ENCODE results near the gene USP5. TPM values are rescaled to one million over a fixed set of nuclear protein-coding genes. Genes with fewer than 3 reads are reported as not detected.

Gene USP5
- total RNA-seq, 1 experiment from 2014 or later: 175 TPM

DNA sequence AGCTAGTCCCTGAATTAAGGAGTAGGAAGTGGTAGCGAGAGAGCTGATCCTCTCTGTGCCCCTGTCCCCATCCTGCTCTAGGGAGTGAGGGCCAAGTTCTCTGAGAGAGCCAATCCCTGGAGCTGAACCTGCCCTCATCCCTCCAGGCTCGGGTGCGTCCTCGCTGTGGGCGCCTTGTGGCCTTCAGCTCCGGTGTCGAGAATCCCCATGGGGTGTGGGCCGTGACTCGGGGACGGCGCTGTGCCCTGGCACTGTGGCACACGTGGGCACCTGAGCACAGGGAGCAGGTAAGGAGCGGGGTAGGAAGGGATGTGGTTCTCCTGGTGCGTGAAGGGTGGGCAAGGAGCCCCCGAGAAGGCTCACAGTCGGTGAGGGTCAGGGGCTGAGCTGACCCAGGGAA lies 13.1 kb upstream of the USP5 start:
- ATAC-seq: no peak
- CTCF ChIA-PET: interaction anchor here (1.2 kb wide), 1 partner anchor 33 kb away, joined by 4 read pairs; no protein-coding TSS in a partner anchor

DNA sequence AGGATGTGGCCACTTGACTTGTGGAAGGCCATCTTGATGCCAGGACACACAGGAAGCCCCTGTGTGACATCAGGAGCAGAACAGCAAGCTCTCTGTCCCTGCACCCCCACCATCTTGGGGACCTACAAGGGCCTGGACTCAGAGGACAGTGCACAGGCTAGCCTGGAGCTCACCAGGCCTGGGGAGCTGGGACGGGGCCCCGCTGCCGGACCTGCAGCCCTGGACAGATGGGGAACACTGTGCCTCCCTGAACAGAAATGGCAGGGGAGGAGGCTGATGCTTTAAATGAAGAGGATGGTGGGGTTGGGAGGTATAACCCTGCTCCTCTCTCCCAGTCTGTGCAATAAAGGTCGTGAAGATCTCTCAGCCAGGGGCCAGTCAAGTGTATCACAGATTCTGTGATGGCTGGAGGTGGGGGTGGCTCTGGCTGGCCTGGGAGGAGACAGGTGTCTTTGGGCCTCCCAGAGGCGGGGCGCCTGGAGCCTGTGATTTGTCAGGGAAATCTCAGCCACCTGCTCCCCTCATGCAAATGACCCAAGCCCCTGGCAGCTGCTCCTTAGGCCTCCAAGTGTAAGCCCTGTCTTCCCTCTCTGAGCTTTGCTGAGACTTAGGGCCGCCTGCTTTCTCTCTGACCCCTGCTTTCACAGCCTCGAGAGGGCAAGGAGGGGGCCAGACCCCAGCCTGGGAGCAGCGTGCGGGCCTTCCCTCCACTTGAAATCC lies 12.3 kb upstream of the USP5 start:
- Histone ChIP-seq H3K9me2 (ENCODE audit: insufficient read depth) (no peaks in the 10 kb centered on the region), H2AFZ (ENCODE audit: low read depth, low read length, poor library complexity, severe bottlenecking) (no peak overlapping the region), H4K20me1 (ENCODE audit: insufficient read depth) (no peaks in the 10 kb centered on the region), H3K27ac (ENCODE audit: low read depth, low read length) (no peak overlapping the region), H3K9me3 (ENCODE audit: control insufficient read depth in 1 of 2, insufficient read depth in 1 of 2, low read depth in 1 of 2, low read length in 2 of 2) (no peaks in the 10 kb centered on the region), H3K4me2 (ENCODE audit: low read length) (no peak overlapping the region), H3K79me2 (ENCODE audit: insufficient read depth, low read length) (no peaks in the 10 kb centered on the region), H3K4me1 (ENCODE audit: control insufficient read depth in 1 of 2, insufficient read depth in 2 of 2, low read length in 2 of 2) (peaks cover 0 to 14% of the 10 kb centered on the region in 2 experiments; a peak in 2 of 4 replicates), H3K4me3 (replicated peaks in 1 of 2; ENCODE audit: low read depth in 1 of 2, low read length in 2 of 2) (no peak overlapping the region), H3K9ac (ENCODE audit: low read length) (no peak overlapping the region), H3K27me3 (ENCODE audit: insufficient read depth, low read length) (no peaks in the 10 kb centered on the region), H3K36me3 (ENCODE audit: control insufficient read depth in 1 of 2, insufficient read depth in 2 of 2, low read length in 2 of 2) (peaks cover 8 to 10% of the 10 kb centered on the region in 2 experiments; a peak in 2 of 4 replicates)
- ChIA-PET RAD21 (ENCODE audit: low non-redundant PET in 1 of 2, low total read pairs in 2 of 2, uncharacterized antibody in 2 of 2, unreplicated experiment in 2 of 2) (no interaction called here), CTCF (interaction anchor here (1.2 kb wide), 1 partner anchor 32 kb away, joined by 4 read pairs; no protein-coding TSS in a partner anchor), POLR2A (interaction anchor here (1.4 to 4.4 kb wide), 2 partner anchors 10 to 12 kb away, joined by 3 to 19 read pairs; partner anchors contain the start of genes CDCA3 and USP5)
- ATAC-seq (no peak), DNase-seq (ENCODE audit: low read depth, low spot score) (no peak)
- intact Hi-C loops (cut with micrococcal nuclease): no loop called here
- TF ChIP-seq EGR1 (IDR thresholded peaks at IDR 0.05; ENCODE audit: low read depth): no peak
- BruUV-seq (replicated peaks): no TSS peak

More for the DNA sequence above, 13.1 kb upstream of the USP5 start:
- RAD21 ChIA-PET (ENCODE audit: low non-redundant PET in 1 of 2, low total read pairs in 2 of 2, uncharacterized antibody in 2 of 2, unreplicated experiment in 2 of 2): no interaction called here
- POLR2A ChIA-PET: interaction anchor here (4.4 kb wide), 1 partner anchor 13 kb away, joined by 19 read pairs; the partner anchor contains the start of genes CDCA3 and USP5
- H3K79me2 ChIP-seq (ENCODE audit: insufficient read depth, low read length): no peaks in the 10 kb centered on the region
- no peak for DNase-seq (ENCODE audit: low read depth, low spot score)
- no peak overlapping the region for H3K27ac ChIP-seq (ENCODE audit: low read depth, low read length)
- no TSS peak for BruUV-seq (replicated peaks)
- no peaks in the 10 kb centered on the region for H3K9me3 ChIP-seq (ENCODE audit: control insufficient read depth in 1 of 2, insufficient read depth in 1 of 2, low read depth in 1 of 2, low read length in 2 of 2)
- no peaks in the 10 kb centered on the region for H3K9me2 ChIP-seq (ENCODE audit: insufficient read depth)
- TF ChIP-seq EZH2phosphoT487 (IDR thresholded peaks at IDR 0.05; ENCODE audit: borderline replicate concordance) (no peak), SP1 (IDR thresholded peaks at IDR 0.05; ENCODE audit: low read depth) (no peak), POLR2A (IDR thresholded peaks at IDR 0.05; ENCODE audit: borderline replicate concordance, extremely low read depth, insufficient read depth, insufficient read length) (no peak), YY1 (IDR thresholded peaks at IDR 0.05; ENCODE audit: extremely low read depth, insufficient replicate concordance, low read depth, low read length) (no peak), CBX3 (IDR thresholded peaks at IDR 0.05; ENCODE audit: low read depth) (no peak), ZNF274 (IDR thresholded peaks at IDR 0.05; ENCODE audit: low read depth, low read length) (no peak), POLR2AphosphoS5 (IDR thresholded peaks at IDR 0.05; ENCODE audit: low read depth, low read length) (no peak)
- TF ChIP-seq, protein P1, sequence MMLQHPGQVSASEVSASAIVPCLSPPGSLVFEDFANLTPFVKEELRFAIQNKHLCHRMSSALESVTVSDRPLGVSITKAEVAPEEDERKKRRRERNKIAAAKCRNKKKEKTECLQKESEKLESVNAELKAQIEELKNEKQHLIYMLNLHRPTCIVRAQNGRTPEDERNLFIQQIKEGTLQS (IDR thresholded peaks at IDR 0.05): no peak
- H3K4me2 ChIP-seq (ENCODE audit: low read length): no peak overlapping the region
- no peak overlapping the region for H3K9ac ChIP-seq (ENCODE audit: low read length)
- no peak overlapping the region for H3K4me3 ChIP-seq (replicated peaks in 1 of 2; ENCODE audit: low read depth in 1 of 2, low read length in 2 of 2)
- H3K4me1 ChIP-seq (ENCODE audit: control insufficient read depth in 1 of 2, insufficient read depth in 2 of 2, low read length in 2 of 2): peaks cover 0 to 15% of the 10 kb centered on the region in 2 experiments; a peak in 2 of 4 replicates
- no peaks in the 10 kb centered on the region for H3K27me3 ChIP-seq (ENCODE audit: insufficient read depth, low read length)
- H3K36me3 ChIP-seq (ENCODE audit: control insufficient read depth in 1 of 2, insufficient read depth in 2 of 2, low read length in 2 of 2): peaks cover 7 to 8% of the 10 kb centered on the region in 2 experiments; a peak in 2 of 4 replicates
- H2AFZ ChIP-seq (ENCODE audit: low read depth, low read length, poor library complexity, severe bottlenecking): no peak overlapping the region
- no peaks in the 10 kb centered on the region for H4K20me1 ChIP-seq (ENCODE audit: insufficient read depth)
- intact Hi-C loops (cut with micrococcal nuclease): no loop called here
